Activated CD8-positive, alpha-beta T cell treated with anti-CD3 and anti-CD28 coated beads, Interleukin-2, amount 10 ng/mL, durations not matched to agents 7 days and 5 days (primary cell): Measurements from ENCODE around the gene MDN1. TPM values are rescaled to one million over a fixed set of nuclear protein-coding genes. Genes with fewer than 3 reads are reported as not detected.

Experiments
- ATAC-seq: fragments of 150-1000 bp; cut with Tn5 transposase; one replicate; pipeline ENCODE4 v1.10.0; 2021; ENCODE audit warnings: moderate library complexity
- CTCF ChIA-PET: fragments of 350-600 bp; sonication (Branson Sonifier 250); formaldehyde crosslinking; loops from one replicate; lab custom pipeline; 2021; ENCODE audit warnings: antibody characterized with exemption; lab: Charles Lee
- POLR2A ChIA-PET: fragments of 350-600 bp; sonication (Branson Sonifier 250); formaldehyde crosslinking; loops from one replicate; lab custom pipeline; 2021; ENCODE audit warnings: antibody characterized with exemption; lab: Charles Lee
- DNase-seq: peaks from one replicate; pipeline ENCODE4 v3.0.0-alpha.2; 2020
- H3K27ac Mint-ChIP-seq: one replicate; pipeline ENCODE4 v1.8.0; 2021; ENCODE audit warnings: mild to moderate bottlenecking, mixed read lengths
- H3K27me3 Mint-ChIP-seq: one replicate; pipeline ENCODE4 v1.8.0; 2021; ENCODE audit warnings: low read depth, mixed read lengths
- H3K36me3 Mint-ChIP-seq: one replicate; pipeline ENCODE4 v1.8.0; 2021; ENCODE audit warnings: low read depth, mixed read lengths
- H3K4me1 Mint-ChIP-seq: one replicate; pipeline ENCODE4 v1.8.0; 2021; ENCODE audit warnings: low read depth, mixed read lengths
- H3K4me3 Mint-ChIP-seq: one replicate; pipeline ENCODE4 v1.8.0; 2021; ENCODE audit warnings: mild to moderate bottlenecking, mixed read lengths
- H3K9me3 Mint-ChIP-seq: one replicate; pipeline ENCODE4 v1.8.0; 2022; ENCODE audit warnings: mixed read lengths; ENCODE audit not compliant: insufficient read depth
- total RNA-seq, 2 experiments: library from RNA; stranded (reverse); gene quantifications; one replicate each; pipeline ENCODE4 v1.2.3, GENCODE V29; 2021

MDN1 gene
- total RNA-seq, 2 experiments from 2014 or later: 58.2 to 64.7 TPM

DNA sequence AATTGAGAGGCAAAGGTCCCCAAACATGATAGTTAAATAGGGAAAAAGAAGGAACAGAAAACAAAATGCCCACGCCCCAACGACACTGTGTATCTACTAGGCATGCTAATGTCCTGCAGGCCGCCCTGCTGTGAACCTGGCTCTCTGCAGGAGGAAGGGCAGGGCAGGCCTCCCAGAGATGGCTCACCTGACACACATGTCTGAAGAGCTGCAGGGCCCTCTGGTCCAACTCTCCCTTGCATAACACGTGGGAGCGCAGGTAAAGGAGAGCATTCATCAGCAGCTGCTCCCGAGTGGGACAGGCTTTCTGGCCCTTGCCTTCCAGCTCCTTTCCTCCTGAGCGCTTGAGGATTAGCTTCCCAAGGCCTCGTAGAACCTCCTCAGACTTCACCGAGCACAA lies 127.3 kb downstream of the MDN1 start:
- peaks cover 65% of the 10 kb centered on the region for H3K36me3 Mint-ChIP-seq
- DNase-seq (no peak), ATAC-seq (no peak)
- H3K4me1 Mint-ChIP-seq: peaks cover 9% of the 10 kb centered on the region
- no peaks in the 10 kb centered on the region for H3K27me3 Mint-ChIP-seq
- H3K27ac Mint-ChIP-seq: no peak overlapping the region
- ChIA-PET POLR2A (interaction anchor here (1.0 kb wide), 1 partner anchor 13 kb away, joined by 3 read pairs; no protein-coding TSS in a partner anchor), CTCF (no interaction called here)
- no peak overlapping the region for H3K4me3 Mint-ChIP-seq
- no peaks in the 10 kb centered on the region for H3K9me3 Mint-ChIP-seq

DNA sequence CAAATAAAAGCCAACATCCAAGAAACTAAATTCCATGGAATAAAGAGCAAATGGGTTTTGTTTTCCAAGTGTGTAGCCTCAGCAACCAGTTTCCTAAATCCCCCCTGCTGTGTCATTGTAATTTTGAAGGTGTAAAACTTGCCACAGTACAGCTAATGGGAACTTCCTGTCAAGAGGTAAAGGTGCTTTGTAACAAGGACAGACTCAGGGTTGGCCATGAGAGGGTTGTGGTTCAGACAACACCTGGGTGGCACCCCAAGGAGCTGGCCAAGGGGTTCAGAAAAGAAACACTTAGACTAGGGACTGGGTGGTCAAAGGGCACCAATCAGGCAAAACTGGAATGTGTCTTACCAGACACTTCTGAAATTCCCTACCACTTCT lies 128.7 kb downstream of the MDN1 start:
- CTCF ChIA-PET: interaction anchor here (0.8 kb wide), 1 partner anchor 16 kb away, joined by 3 read pairs; no protein-coding TSS in a partner anchor
- DNase-seq (no peak), ATAC-seq (no peak)
- H3K4me1 Mint-ChIP-seq: peaks cover 9% of the 10 kb centered on the region
- H3K4me3 Mint-ChIP-seq: no peak overlapping the region
- POLR2A ChIA-PET: no interaction called here
- H3K36me3 Mint-ChIP-seq: peaks cover 65% of the 10 kb centered on the region
- no peaks in the 10 kb centered on the region for H3K27me3 Mint-ChIP-seq
- H3K9me3 Mint-ChIP-seq: no peaks in the 10 kb centered on the region
- peak overlapping the region; percentile 72 for H3K27ac Mint-ChIP-seq

DNA sequence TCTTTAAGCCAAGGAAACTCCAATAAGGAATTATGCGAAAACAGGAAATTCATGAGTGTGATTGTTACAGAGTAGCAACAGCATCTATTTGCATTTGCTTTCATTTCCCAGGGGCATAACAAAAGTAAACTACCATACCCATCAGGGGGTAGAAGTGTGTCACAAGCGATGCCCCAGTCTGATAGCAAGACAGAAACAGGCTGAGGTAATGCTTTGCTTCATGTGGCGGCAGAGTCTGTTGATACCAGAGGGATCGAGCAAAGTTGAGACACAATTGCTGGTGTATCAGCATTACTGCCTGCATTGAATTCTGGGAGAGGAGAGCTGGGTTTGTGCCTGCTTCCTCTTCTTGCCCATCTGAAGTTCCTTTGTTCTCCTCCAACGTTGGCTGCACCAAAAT lies 129.9 kb downstream of the MDN1 start:
- POLR2A ChIA-PET: no interaction called here
- no peak for ATAC-seq
- Mint-ChIP-seq H3K27ac (peak overlapping the region; percentile 12), H3K27me3 (no peaks in the 10 kb centered on the region), H3K36me3 (peaks cover 69% of the 10 kb centered on the region), H3K9me3 (no peaks in the 10 kb centered on the region), H3K4me3 (no peak overlapping the region), H3K4me1 (peaks cover 9% of the 10 kb centered on the region)
- CTCF ChIA-PET: no interaction called here
- no peak for DNase-seq

DNA sequence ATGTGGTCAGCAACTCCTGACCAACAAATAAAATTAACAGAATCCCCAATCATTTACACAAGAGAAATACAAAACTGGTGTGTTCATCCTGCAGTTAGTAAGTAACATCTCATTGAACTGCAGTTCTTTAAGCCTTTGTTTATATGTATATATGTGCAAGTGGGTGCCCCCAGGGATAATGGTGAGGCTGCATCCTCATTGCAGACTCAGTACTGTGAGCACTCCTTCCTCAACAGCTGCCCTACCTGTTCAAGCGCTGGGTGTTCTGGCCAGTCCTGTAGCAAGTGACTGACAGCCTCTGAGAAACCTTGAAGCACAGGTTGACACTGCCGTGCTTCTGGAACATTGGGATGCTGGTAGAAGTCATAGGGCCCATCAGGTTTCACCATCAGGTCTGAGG lies 131.3 kb downstream of the MDN1 start:
- peaks cover 64% of the 10 kb centered on the region for H3K36me3 Mint-ChIP-seq
- no peaks in the 10 kb centered on the region for H3K9me3 Mint-ChIP-seq
- POLR2A ChIA-PET: no interaction called here
- no peaks in the 10 kb centered on the region for H3K27me3 Mint-ChIP-seq
- H3K4me1 Mint-ChIP-seq: peaks cover 9% of the 10 kb centered on the region
- H3K4me3 Mint-ChIP-seq: no peak overlapping the region
- CTCF ChIA-PET: interaction anchor here (0.8 kb wide), 1 partner anchor 695 kb away, joined by 3 read pairs; no protein-coding TSS in a partner anchor
- no peak overlapping the region for H3K27ac Mint-ChIP-seq
- no peak for ATAC-seq
- no peak for DNase-seq

GRCh38 chr6:89685311-89685710 lies 134.3 kb downstream of the MDN1 start:
- DNase-seq (no peak), ATAC-seq (no peak)
- no peaks in the 10 kb centered on the region for H3K9me3 Mint-ChIP-seq
- H3K27ac Mint-ChIP-seq: no peak overlapping the region
- H3K4me1 Mint-ChIP-seq: no peaks in the 10 kb centered on the region
- POLR2A ChIA-PET: no interaction called here
- no peaks in the 10 kb centered on the region for H3K27me3 Mint-ChIP-seq
- CTCF ChIA-PET: interaction anchor here (1.1 kb wide), 1 partner anchor 313 kb away, joined by 3 read pairs; no protein-coding TSS in a partner anchor
- peaks cover 62% of the 10 kb centered on the region for H3K36me3 Mint-ChIP-seq
- no peak overlapping the region for H3K4me3 Mint-ChIP-seq

GRCh38 chr6:89682991-89683390 lies 136.6 kb downstream of the MDN1 start:
- POLR2A ChIA-PET: no interaction called here
- H3K27me3 Mint-ChIP-seq: no peaks in the 10 kb centered on the region
- peaks cover 60% of the 10 kb centered on the region for H3K36me3 Mint-ChIP-seq
- ATAC-seq: no peak
- no peak overlapping the region for H3K4me3 Mint-ChIP-seq
- H3K27ac Mint-ChIP-seq: no peak overlapping the region
- no peak for DNase-seq
- no peaks in the 10 kb centered on the region for H3K9me3 Mint-ChIP-seq
- CTCF ChIA-PET: no interaction called here
- no peaks in the 10 kb centered on the region for H3K4me1 Mint-ChIP-seq

- H3K9me3 Mint-ChIP-seq: no peaks in the 10 kb centered on the region
- H3K27ac Mint-ChIP-seq: no peak overlapping the region
- H3K4me1 Mint-ChIP-seq: no peaks in the 10 kb centered on the region
- DNase-seq (no peak), ATAC-seq (no peak)
- peaks cover 60% of the 10 kb centered on the region for H3K36me3 Mint-ChIP-seq
- H3K4me3 Mint-ChIP-seq: no peak overlapping the region
- ChIA-PET POLR2A (no interaction called here), CTCF (interaction anchor here (0.7 kb wide), 1 partner anchor 111 kb away, joined by 3 read pairs; no protein-coding TSS in a partner anchor)
- H3K27me3 Mint-ChIP-seq: no peaks in the 10 kb centered on the region
Observed at GRCh38 chr6:89681983-89682564, 137.5 kb downstream of the MDN1 start.

- ChIA-PET POLR2A (no interaction called here), CTCF (no interaction called here)
- ATAC-seq: no peak
Observed at GRCh38 chr6:89680551-89680950, 139.0 kb downstream of the MDN1 start.

GRCh38 chr6:89680150-89680549 lies 139.4 kb downstream of the MDN1 start:
- Mint-ChIP-seq H3K27ac (no peak overlapping the region), H3K9me3 (no peaks in the 10 kb centered on the region), H3K4me3 (no peak overlapping the region), H3K4me1 (no peaks in the 10 kb centered on the region), H3K27me3 (no peaks in the 10 kb centered on the region), H3K36me3 (peaks cover 58% of the 10 kb centered on the region)
- ChIA-PET POLR2A (no interaction called here), CTCF (no interaction called here)
- no peak for DNase-seq
- ATAC-seq: no peak

More at GRCh38 chr6:89680551-89680950, 139.0 kb downstream of the MDN1 start:
- no peak overlapping the region for H3K4me3 Mint-ChIP-seq
- no peak overlapping the region for H3K27ac Mint-ChIP-seq
- H3K27me3 Mint-ChIP-seq: no peaks in the 10 kb centered on the region
- DNase-seq: no peak
- no peaks in the 10 kb centered on the region for H3K9me3 Mint-ChIP-seq
- no peaks in the 10 kb centered on the region for H3K4me1 Mint-ChIP-seq
- peaks cover 59% of the 10 kb centered on the region for H3K36me3 Mint-ChIP-seq

GRCh38 chr6:89679215-89680120 lies 140.1 kb downstream of the MDN1 start:
- Mint-ChIP-seq H3K27me3 (no peaks in the 10 kb centered on the region), H3K27ac (no peak overlapping the region), H3K36me3 (peaks cover 57% of the 10 kb centered on the region), H3K9me3 (no peaks in the 10 kb centered on the region), H3K4me3 (no peak overlapping the region), H3K4me1 (no peaks in the 10 kb centered on the region)
- ChIA-PET CTCF (no interaction called here), POLR2A (interaction anchor here (1.1 kb wide), 1 partner anchor 12 kb away, joined by 3 read pairs; no protein-coding TSS in a partner anchor)
- no peak for DNase-seq
- ATAC-seq: no peak

DNA sequence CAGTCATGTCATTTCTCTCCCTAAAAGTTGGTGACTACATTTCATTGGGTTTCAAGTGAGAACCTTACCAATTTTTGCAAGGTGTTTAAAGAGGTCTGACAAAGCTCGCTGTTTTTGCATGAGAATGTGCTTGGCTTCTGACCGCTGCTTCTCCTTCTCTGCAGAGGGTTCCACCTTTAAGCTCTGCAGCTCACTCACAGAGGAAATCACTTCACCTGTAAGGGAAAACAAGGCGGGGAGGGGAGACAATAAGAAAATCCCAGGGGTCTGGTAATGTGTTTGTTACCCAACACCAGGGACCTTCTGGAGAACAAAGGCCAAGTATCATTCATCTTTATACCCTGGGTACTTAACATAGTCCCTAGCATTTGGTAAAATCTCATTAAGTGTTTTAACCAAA lies 141.1 kb downstream of the MDN1 start:
- CTCF ChIA-PET: interaction anchor here (1.1 kb wide), 1 partner anchor 14 kb away, joined by 3 read pairs; no protein-coding TSS in a partner anchor

More for the DNA sequence above, 141.1 kb downstream of the MDN1 start:
- ATAC-seq (no peak), DNase-seq (no peak)
- no peak overlapping the region for H3K27ac Mint-ChIP-seq
- H3K27me3 Mint-ChIP-seq: no peaks in the 10 kb centered on the region
- no peak overlapping the region for H3K4me3 Mint-ChIP-seq
- H3K36me3 Mint-ChIP-seq: peaks cover 59% of the 10 kb centered on the region
- POLR2A ChIA-PET: no interaction called here
- no peaks in the 10 kb centered on the region for H3K9me3 Mint-ChIP-seq
- no peaks in the 10 kb centered on the region for H3K4me1 Mint-ChIP-seq
